Uterus (tissue), 2 donors: ENCODE measurements around the gene DCPS.

ENCODE experiments used
- CTCF ChIP-seq, 4 experiments: fragments of 200-600 bp in 2 of 4; fragments of 450-650 bp in 2 of 4; sonication (generic) in 2 of 4; IDR thresholded peaks; one replicate each; pipeline ENCODE4 v1.5.1; 2016 to 2019; ENCODE audit warnings: antibody characterized with exemption in 4 of 4, mild to moderate bottlenecking in 2 of 4, moderate library complexity in 1 of 4
- POLR2A ChIP-seq, 2 donors: fragments of 450-650 bp; IDR thresholded peaks; one replicate each; pipeline ENCODE4 v1.6.1; 2016; ENCODE audit warnings: antibody characterized with exemption in 2 of 2, mild to moderate bottlenecking in 1 of 2, moderate library complexity in 1 of 2

GRCh38 chr11:126336138-126336541, 32.3 kb downstream of the DCPS start:
- TF ChIP-seq CTCF (IDR thresholded peaks at IDR 0.05) (no peak), POLR2A (IDR thresholded peaks at IDR 0.05) (no peak)
